NCI-H82 (cell line): ENCODE measurements around the gene ROR1.
A peak's percentile ranks its signal among the peaks of the same experiment; 100 is the strongest.

Experiments
- DNase-seq: peaks from one replicate; lab custom pipeline; 2025; lab: John Stamatoyannopoulos, UW

Gene ROR1

DNA sequence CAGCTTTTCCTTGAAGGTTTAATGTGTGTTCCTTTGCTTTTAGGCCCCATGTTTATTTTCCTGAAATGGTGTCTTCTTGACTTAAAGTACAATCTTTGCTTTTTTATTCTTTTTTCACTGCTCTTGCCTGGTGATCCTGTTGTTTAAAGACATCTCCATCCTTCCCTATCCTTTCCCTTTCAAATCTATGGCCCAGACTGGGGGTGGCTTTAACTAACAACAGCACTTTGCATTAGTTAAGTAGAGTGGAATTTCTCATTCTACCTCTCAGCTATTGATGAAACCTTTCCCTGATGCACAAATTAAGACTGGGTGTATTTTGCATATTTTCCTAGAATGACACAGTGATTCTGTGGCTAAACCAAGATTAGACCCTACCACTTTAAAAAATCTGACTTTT lies 84.3 kb downstream of the ROR1 start:
- no peak for DNase-seq

DNA sequence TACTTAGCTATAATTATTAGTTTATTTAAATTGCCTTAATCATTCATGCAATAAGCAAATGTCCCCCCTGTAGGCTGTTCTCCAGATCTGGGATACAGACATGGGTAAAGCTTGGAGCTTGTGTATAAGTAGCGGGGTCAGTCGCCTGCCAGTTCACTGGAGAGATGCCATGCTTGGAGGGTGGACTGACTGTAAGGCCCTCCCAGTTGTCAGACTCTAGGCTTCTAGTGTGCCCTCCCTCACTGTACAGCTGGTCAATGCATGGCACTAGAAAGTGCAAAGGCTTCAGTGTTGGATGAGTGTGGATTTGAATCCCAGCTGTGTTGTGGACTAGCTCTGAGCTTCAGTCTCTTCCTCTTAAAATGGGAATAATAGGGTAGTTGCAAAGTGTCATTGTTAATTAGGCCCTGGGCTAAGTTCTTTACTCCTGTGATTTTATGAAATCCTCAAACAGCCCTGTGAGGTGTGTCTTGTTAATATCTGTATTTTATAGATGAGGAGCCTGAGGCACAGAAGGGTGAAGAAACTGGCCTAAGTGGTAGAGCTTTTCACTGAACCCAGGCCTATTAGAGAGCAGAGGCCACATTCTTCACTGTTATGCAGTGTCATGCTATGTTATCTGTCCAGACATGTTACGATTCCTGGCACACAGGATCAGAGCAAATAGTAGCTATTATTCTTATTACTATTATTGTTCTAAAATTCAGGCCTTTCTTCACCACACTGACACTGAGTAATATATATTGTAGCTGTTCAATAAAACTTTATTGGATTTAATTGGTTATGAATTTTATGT lies 85.9 kb downstream of the ROR1 start:
- no peak for DNase-seq

DNA sequence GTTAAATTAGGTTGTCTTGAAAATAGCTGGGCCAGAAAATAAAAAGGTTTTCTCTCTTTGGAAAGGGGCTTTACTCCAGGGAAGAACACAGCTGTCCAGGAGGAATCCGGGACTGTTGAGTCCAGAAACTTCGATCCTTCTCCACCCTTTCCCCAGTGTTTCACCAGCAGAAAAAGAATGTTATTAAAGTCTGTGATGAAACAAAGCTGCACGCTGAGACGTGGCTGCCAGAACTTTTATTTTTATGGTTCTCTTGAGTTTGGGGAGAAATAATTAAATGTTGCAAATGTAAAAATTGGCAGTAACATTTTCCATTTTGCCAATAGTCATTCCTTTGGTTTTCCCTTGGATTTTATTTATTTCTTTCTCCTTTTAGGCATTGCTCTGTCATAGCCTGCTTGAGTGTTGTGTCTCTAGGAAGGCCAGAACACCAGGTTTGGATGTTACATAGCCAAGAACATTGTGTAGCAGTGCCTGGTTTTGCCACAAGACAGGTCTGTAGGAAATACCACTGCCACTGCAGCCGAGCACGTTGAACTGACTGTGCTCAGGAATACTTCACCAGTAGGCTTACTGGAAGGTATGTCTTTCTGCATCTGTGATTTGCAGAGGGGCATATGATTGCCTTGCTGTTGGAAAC lies 87.4 kb downstream of the ROR1 start:
- DNase-seq = no peak

DNA sequence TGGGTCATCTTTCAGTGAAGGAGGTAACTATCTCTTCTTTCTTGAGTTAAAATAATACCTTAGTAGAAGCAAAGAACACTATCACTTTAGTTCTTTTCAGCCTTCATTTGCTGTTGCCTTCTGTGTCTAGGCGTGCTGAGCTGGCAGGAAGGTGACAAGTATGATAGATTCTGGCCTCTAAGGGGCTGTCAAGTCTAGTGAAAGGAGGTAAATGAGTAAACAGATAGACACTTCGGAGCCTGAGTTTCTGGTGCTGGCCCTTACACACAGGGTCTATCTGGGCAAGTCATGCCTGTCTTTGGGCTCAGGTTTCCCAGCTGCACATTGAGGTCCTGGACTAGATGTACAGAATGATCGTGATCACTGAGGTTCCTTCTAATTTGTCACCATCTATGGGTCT lies 89.3 kb downstream of the ROR1 start:
- DNase-seq = no peak

DNA sequence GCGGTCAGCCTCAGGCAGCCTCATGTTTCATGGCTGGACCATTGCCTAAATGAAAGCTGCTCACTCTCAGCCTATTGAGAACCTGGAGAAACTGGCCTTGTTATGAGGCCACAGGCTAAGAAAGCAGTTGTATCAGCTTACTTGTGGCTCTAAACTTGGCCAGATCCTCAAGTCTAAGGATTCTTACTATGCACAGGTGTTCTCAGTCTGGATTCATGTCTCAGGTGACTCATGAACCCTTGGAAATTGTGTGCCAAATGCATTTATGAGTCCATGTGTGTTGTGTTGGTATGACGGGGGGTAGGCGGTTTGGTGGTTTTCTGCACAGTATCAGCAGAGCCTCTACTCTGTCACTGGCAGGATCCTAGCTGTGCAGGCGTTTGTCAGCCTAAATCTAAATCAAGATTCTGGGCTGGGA lies 90.4 kb downstream of the ROR1 start:
- no peak for DNase-seq

DNA sequence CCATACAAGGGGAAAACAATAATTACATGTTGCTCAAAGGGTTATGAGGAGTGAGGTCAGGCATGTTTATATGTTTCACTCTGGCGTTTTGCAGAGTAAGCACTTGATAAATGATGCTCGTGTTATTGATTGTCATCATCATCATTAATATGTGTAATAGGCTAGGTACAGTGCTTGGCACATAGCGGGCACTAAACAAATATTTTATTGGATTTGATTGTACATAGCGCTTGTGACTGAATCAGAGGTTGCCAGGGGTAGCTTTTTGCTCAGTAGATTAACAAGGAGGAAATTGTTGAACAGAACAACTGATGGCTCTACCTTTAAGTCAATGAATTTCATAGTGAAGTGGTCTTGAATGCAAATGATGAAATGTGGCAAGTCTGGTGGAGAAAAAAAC lies 91.7 kb downstream of the ROR1 start:
- DNase-seq = no peak

DNA sequence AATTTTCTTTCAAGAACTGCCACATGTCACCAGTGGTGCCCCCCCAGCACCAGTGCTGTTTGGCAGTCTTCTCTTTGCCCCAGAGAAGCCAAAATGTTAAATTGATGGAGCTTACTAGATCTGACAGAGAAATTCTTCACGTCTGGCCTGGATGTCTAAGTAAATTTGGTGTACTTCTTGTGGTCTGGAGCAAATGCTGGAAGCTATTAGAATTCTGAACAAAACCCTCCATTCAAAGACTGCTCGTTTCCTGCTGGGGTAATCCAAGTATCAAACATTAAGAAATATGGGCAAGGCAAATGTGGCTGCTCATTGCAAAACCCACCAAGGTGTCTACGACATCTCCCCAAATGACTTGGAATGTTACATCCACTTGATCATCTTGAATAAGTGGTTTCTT lies 92.3 kb downstream of the ROR1 start:
- DNase-seq = no peak

DNA sequence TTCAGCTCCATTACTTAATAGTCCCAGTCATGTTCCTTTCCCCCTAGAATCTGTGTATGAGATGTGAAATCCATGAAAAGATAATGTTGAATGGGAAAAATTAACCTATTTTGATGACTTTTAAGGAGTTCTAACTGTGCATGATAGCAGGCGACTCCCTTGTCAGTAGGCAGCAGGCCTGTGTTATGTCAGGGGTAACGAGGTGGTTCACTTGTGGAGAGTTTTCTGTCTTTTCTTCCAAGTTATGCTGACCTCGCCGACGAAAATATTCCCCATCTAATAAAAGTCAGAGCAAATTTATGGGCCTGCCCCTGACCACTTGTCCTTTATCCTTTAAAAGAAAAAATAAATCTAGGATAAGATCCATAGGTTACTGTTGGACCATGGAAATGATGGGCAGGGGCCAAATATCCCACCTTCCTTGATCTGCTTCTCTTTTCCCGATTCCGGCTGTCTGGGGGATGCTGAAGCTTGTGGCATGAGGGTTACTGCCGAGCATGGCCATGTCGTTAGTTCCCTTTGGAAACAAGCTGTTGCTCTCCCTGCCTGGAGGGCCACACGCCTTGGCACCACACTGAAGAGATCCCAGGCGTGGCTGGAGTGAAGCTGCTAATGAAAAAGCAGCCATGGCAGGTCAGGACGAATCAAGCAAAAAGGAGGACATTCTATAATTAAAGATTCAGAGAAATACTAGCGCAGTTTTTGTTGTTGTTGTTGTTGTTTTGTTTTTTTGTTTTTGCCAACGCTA lies 93.8 kb downstream of the ROR1 start:
- DNase-seq = no peak

DNA sequence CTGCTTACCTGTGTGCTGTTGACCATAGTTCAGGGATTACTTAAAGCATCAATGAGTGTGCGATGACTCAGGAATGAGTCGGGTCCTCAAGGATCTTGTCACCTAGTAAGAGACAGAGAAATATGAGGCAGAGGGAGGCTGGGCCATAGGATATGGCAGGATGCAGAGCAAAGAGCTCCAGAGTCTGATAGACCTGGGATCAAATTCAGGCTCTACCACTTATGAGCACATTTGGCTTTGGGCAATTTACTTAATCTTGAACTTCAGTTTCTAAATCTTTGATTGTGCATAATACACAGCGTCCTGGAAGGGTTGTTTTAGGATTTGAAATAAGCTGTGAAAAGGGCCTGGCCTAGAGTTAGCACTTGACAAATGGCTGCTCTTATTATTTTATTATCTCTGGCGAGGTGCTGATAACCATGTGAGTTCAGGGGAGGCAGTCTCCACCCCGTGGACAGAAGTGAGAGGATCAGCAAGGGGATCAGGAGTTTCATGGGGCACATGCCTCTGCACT lies 94.5 kb downstream of the ROR1 start:
- peak; percentile 82 for DNase-seq

DNA sequence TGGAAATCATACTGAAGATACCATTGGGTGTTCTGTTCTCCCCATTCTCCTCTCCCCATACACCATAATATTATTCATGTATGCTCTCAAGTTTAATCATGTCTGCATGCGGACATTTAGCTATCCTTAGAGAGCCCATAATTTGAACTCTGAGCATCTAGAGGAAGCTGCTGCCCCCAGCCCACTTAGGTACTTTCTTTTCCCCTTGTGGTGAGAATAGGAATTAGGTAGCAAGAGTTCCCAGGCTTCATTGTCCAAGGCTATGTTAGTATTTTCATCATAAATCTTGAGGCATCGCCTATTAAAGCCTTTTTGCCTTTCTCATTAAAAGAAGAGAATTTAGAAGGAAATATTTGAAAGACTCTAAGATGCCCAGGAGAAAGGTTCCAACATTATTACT lies 96.3 kb downstream of the ROR1 start:
- DNase-seq = no peak

DNA sequence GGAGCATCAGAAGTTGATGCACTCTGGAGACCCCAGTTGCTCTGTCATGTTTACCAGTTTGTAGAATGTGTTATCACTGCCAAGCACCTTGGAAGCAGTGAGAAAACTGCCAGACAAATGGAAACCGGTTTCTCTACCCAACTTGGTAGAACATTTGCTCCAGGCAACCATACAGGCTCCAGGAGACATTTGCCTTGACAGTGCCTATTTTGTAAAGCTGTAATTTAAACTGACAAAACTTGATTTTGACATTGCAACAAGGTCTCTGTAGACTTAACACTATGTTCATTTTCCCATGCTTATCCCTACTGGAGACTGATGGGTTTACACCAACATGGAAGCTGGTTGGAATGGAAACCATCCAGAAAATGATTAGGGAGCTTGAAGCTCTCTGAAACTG lies 97.6 kb downstream of the ROR1 start:
- no peak for DNase-seq

DNA sequence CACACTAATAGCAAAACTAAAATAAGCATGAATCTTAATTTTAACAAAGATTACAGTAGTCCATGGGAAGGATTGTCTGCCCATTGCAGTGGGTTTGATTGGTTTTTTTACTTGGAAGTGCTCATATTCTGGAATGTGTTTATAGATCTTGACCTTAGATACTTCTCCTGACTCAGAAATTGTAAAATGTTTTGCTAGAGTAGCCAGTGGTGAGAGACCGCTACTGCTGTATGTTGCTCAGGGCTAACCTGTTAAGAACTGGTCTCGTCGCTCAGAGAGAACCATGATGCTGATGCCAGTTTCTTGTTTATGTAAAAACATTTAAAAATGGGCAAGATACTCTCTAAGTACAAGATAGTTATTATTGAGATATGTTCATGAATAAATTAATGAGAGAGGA lies 99.9 kb downstream of the ROR1 start:
- no peak for DNase-seq

DNA sequence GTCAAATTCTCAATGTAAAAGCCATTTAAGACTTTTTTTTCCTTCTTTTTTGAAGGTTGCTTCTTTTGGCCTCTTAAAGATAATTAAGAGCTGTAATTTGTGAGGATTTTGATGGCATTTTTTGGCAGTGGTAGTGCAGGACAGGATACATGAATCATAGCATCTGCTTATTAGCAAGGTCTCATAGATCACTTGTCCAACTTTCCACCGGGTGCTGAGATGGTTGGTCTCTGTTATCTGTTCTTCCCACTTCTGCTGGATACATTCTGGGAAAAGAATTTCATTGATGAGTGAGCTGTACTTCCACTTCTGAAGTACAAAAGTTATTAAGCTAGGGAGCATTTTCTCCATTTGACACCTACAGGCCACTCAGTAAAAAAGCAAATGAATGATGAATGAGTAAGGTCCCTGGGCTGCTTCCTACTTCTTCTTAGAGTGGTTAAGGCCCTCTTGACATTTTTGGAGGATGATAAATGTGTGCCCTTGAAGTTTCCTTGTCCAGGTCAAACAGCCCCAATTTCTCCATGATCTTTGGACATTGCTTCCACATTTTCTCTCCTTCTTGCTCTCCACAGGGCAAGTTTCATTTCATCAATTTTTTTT lies 100.6 kb downstream of the ROR1 start:
- DNase-seq = no peak

DNA sequence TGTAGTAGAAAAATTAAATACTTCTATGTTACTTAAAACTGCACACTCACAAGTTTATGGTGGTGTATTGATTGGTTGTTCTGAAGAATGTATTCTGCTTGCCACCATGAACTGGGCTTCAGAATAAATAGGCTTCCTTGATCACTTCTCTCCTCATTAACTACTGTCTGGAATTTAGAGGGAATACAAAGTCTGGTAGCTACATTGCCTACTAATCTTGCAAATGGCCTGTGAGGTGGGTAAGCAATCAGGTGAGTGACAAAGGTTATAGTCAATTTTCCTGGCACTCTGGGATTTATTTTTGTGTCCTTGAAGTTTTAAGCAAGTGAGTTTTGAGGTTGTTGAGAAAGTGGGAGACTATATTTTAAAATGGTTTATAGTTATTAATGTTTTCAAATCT lies 101.8 kb downstream of the ROR1 start:
- no peak for DNase-seq

DNA sequence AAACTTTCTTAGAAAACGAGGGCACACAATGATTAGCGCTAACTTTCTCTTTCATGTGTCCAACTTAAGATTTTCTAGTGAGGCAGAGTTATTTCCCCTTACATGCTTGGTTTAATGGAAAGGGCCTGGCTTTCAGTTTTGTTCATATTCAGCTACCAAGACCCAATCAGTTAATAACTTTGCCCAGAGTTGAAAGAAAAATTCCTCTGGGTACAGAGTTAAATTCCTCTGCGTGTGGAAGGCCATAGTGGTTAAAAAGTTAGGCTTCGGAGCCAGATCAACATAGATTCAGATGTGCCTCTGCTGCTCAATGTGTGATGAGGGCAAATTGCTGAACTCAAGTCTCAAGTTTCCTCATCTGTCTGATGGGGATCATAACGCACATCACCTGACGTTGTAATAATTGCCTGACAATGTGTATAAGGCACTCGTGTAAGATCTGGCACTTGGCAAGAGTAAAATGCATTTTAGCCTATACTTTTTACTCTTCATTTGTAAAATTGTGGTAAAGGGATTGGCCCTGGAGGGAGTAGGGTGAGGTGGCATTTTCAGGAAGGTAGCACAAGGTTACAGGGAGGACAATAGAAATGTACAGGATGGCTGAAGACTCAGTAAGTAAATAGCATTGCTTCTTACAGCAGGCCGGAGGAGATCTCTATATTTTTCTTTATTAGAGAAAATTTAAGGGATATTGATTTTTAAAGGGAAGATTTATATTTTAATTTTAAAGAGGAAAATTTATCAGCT lies 103.4 kb downstream of the ROR1 start:
- DNase-seq = no peak

DNA sequence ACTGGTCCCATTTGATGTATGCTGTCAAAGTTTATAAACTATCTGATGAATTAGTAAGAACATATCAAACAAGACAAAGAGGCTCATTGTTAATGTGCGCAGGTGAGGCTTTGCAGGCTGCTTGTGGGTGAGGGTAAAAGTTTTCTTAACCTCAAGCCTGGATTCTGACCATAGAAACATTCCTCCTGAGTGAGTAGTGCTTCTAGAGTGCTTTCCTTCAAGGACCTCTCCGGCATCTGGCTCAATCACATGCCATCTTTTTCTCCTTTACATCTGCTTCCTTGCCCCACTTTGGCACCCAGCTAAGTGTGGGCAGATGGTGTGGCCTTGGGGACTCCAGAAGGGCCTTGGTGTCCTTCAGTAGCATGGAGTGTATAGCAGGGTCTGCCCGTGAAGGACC lies 104.0 kb downstream of the ROR1 start:
- DNase-seq = no peak

DNA sequence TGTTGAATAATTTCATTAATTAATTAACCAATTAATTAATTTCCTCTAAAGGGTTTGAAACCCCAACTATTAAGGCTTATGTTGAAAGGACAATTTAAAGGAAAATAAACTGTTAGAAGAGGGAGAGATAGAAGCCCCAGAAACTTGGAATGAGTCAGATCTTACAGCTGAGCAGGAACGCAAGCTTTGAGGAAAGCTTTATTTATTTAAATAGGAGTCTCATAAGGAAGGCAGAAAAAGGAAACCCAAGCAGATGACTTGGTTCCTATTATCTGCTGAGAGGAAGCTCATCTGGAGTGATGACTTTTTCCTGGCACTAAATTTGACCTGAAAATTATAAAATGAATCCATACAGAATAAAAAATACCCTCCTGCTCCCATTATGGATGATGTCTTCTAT lies 105.1 kb downstream of the ROR1 start:
- no peak for DNase-seq

DNA sequence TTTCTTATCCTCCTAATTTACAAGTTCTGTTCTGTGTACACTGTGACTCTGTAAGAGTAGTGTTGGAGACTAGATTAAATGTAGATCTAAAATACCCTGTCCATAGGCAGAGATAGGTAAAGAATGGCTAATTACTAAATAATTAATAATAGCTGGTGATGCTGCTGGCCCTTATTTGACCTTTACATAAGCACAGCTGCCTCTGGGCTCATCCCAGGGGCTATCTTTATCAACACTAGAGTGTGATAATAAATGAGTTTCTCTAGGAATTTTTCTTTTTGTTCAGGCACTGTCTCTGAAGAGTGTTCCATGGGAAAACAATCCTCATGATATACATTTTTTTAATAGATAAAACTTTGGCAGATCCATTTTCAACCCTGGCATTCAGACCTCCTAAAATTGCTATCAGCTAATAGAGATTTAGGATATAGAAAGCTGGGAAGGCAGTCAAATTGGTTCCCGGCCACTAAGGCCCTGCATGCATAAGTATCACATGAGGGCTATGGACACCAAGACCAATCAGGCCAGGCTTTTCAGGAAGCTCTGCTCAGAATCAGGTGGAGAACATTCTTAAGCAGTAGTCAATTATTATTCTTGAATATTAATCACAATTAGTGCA lies 107.2 kb downstream of the ROR1 start:
- DNase-seq = no peak

DNA sequence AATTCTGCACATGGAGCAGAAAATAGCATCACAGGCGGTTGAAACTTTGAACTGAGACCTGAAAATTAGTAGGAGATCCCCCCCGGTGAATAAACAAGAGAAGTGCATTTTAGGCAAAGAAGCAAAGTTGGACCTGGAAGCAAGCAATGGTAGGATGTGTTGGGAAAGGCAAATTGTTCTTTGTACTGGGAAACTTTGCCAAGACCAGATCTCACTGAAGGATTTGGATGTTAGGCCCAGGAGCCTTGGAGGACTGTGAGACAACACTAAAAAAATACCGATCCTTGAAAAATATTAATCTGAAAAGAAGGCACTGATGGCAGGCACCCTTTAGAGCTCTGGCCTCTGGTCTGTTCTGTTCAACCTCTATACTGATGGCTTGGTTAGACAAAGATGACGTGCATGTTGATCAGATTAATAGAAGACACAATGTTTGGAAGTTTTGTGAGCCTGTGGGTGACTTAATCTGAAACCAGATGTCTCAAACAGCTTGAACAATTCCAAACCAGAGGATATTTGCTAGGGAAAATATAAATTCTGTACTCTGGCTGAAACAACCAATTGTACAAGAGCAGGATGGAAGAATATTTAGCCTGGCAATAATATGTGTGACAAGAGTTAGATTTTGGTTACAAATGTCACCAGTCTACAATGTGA lies 108.4 kb downstream of the ROR1 start:
- no peak for DNase-seq

DNA sequence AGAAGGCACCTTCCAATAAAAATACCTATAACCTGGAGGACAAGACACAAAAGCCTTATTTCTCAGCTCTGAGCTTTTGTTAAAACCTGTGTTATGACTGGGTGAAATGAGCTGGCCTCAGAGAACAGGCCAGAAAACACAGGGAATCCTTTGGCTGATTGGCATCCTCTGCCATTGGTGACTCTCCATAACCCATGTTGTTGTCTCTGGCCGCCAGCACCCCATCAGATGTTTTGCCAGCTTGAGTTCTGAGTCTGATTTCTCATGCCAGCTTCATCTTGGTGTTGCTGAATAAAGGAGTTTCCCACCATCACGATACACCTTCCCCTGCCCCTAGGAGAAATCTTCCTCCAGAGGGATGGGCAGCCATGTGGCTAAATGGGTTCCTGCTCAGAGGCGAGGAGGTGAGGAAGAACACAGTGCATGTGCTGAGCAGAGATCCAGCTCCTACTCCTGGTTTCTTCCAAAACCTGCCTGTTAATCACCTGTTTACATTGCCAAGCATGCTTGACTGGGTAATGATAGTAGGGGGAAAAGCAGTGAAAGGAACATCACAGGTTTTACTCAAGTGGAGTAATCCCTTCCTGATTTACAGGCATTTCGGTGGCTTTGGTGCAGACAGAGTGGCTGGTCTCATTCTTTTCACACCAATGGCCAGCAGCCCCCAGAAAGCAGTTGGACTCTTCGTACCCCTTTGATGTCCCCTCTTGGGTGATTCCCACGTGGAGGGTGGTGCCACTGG lies 109.8 kb downstream of the ROR1 start:
- no peak for DNase-seq
